ENCODE results near the gene XRCC1. TPM values are rescaled to one million over a fixed set of nuclear protein-coding genes. Genes with fewer than 3 reads are reported as not detected.

Gene XRCC1
- total and polyA plus RNA-seq, 2 of the 8 experiments (the other 6 are each of a cell fraction or from before 2014, with no cell fraction given) = 42.5 to 44.4 TPM

GRCh38 chr19:43607238-43608205 lies 32.2 kb upstream of the XRCC1 start:
- 96% methylated on average over 6 of the region's 28 CpGs; no CpG with 5 or more reads in 1 of the 2 experiments for WGBS, 2 experiments (ENCODE audit: extremely low coverage in 1 of 2, insufficient coverage in 1 of 2, insufficient read length in 1 of 2, insufficient replicate concordance in 2 of 2, low coverage in 1 of 2, low lambda C conversion rate in 2 of 2, missing lambda C conversion rate in 1 of 2)
- ChIA-PET CTCF (ENCODE audit: partially characterized antibody) (interaction anchor here (1.8 to 2.1 kb wide), 2 partner anchors 10 to 18 kb away, joined by 9 read pairs; no protein-coding TSS in a partner anchor), POLR2A (ENCODE audit: partially characterized antibody) (interaction anchor here (0.9 to 3.4 kb wide), 4 partner anchors 10 to 63 kb away, joined by 3 to 17 read pairs (median 3); partner anchors contain the start of genes IRGQ and ZNF576)
- no peak overlapping the region for H3K4me3 ChIP-seq (ENCODE audit: extremely low read depth in 1 of 4, insufficient read depth in 2 of 4, low read depth in 3 of 4, low read length in 4 of 4)
- H3K9me3 ChIP-seq (ENCODE audit: insufficient read depth in 2 of 2, low read depth in 1 of 2, low read length in 1 of 2) = no peaks in the 10 kb centered on the region; a peak in 1 of 4 replicates
- H2BK120ac ChIP-seq (replicated peaks; ENCODE audit: low read depth, low read length) = no peak overlapping the region
- H3K23me2 ChIP-seq (ENCODE audit: low read depth, low read length) = no peaks in the 10 kb centered on the region; the same call in 1 of the 2 replicates
- no peak overlapping the region for H4K8ac ChIP-seq (ENCODE audit: extremely low read depth, insufficient read depth, low read length)
- H3K56ac ChIP-seq (replicated peaks; ENCODE audit: insufficient read length, low read depth, low read length) = no peak overlapping the region
- H3K79me1 ChIP-seq (ENCODE audit: low read depth, low read length) = peaks cover 5% of the 10 kb centered on the region; the same call in 1 of the 2 replicates
- no peak overlapping the region for H3K4ac ChIP-seq (replicated peaks; ENCODE audit: insufficient read length, low read depth, low read length)
- no peak overlapping the region for H3K9ac ChIP-seq (replicated peaks in 1 of 4; ENCODE audit: extremely low read depth in 1 of 4, low read depth in 3 of 4, low read length in 3 of 4)
- no peak overlapping the region for H4K91ac ChIP-seq (replicated peaks; ENCODE audit: insufficient read length, low read length)
- H3K23ac ChIP-seq (ENCODE audit: insufficient read length) = no peak overlapping the region
- H2BK15ac ChIP-seq (ENCODE audit: low read length) = no peak overlapping the region
- no peak overlapping the region for H2BK5ac ChIP-seq (ENCODE audit: low read depth, low read length)
- H2BK20ac ChIP-seq (ENCODE audit: low read length) = no peak overlapping the region
- DNase-seq (ENCODE audit: low read depth in 1 of 2, low spot score in 2 of 2) (no peak), FAIRE-seq (no peak)
- H3K27me3 ChIP-seq (replicated peaks in 1 of 4; ENCODE audit: control insufficient read depth in 3 of 4, extremely low read depth in 1 of 4, insufficient read depth in 3 of 4, low read length in 3 of 4) = no peaks in the 10 kb centered on the region
- no peak overlapping the region for H4K5ac ChIP-seq (ENCODE audit: insufficient read length, low read depth, low read length)
- peaks cover 0 to 9% of the 10 kb centered on the region in 2 experiments for H4K20me1 ChIP-seq (replicated peaks in 1 of 2; ENCODE audit: control insufficient read depth in 1 of 2, insufficient read depth in 2 of 2, low read length in 2 of 2)
- H3K18ac ChIP-seq (ENCODE audit: extremely low read depth, low read length) = no peak overlapping the region
- H2AK5ac ChIP-seq (ENCODE audit: low read depth, low read length) = no peak overlapping the region
- H3K79me2 ChIP-seq (ENCODE audit: control insufficient read depth in 1 of 2, insufficient read depth in 2 of 2, low read length in 2 of 2) = no peaks in the 10 kb centered on the region
- no peak overlapping the region for H2AFZ ChIP-seq (ENCODE audit: low read length)
- H3K36me3 ChIP-seq (ENCODE audit: control insufficient read depth in 2 of 4, insufficient read depth in 4 of 4, low read length in 3 of 4) = peaks cover 0 to 4% (median 0%) of the 10 kb centered on the region in 4 experiments; a peak in 1 of 8 replicates
- no peak overlapping the region for H3K27ac ChIP-seq (ENCODE audit: low read depth, low read length)
- H3K4me2 ChIP-seq (ENCODE audit: insufficient read depth in 1 of 2, low read depth in 2 of 2, low read length in 2 of 2) = no peak overlapping the region
- H3K4me1 ChIP-seq (replicated peaks in 1 of 4; ENCODE audit: control insufficient read depth in 3 of 4, insufficient read depth in 4 of 4, low read length in 3 of 4) = no peaks in the 10 kb centered on the region
- H3K14ac ChIP-seq (ENCODE audit: insufficient read length) = no peak overlapping the region
- no peak for TF ChIP-seq E2F6 (IDR thresholded peaks at IDR 0.05)
- TF ChIP-seq GABPA (IDR thresholded peaks at IDR 0.05; ENCODE audit: borderline replicate concordance, insufficient read depth, low read length) = no peak
- no peak for TF ChIP-seq RFX5 (IDR thresholded peaks at IDR 0.05; ENCODE audit: borderline replicate concordance, low read depth, low read length)
- no peak for TF ChIP-seq RBBP5 (IDR thresholded peaks at IDR 0.05; ENCODE audit: borderline replicate concordance, low read depth, low read length)
- no peak for TF ChIP-seq BCL11A (IDR thresholded peaks at IDR 0.05; ENCODE audit: low read depth in 2 of 2, low read length in 2 of 2)
- TF ChIP-seq CBX5 (IDR thresholded peaks at IDR 0.05; ENCODE audit: low read depth, low read length) = no peak
- TF ChIP-seq SP2 (IDR thresholded peaks at IDR 0.05; ENCODE audit: low read length) = no peak
- TF ChIP-seq KDM4A (IDR thresholded peaks at IDR 0.05; ENCODE audit: low read depth, low read length, severe bottlenecking) = no peak
- no peak overlapping the region for H2BK12ac ChIP-seq (ENCODE audit: low read depth, low read length)
